ENCODE measurements around the gene DSCAML1. TPM values are rescaled to one million over a fixed set of nuclear protein-coding genes. Genes with fewer than 3 reads are reported as not detected.

Gene DSCAML1, protein sequence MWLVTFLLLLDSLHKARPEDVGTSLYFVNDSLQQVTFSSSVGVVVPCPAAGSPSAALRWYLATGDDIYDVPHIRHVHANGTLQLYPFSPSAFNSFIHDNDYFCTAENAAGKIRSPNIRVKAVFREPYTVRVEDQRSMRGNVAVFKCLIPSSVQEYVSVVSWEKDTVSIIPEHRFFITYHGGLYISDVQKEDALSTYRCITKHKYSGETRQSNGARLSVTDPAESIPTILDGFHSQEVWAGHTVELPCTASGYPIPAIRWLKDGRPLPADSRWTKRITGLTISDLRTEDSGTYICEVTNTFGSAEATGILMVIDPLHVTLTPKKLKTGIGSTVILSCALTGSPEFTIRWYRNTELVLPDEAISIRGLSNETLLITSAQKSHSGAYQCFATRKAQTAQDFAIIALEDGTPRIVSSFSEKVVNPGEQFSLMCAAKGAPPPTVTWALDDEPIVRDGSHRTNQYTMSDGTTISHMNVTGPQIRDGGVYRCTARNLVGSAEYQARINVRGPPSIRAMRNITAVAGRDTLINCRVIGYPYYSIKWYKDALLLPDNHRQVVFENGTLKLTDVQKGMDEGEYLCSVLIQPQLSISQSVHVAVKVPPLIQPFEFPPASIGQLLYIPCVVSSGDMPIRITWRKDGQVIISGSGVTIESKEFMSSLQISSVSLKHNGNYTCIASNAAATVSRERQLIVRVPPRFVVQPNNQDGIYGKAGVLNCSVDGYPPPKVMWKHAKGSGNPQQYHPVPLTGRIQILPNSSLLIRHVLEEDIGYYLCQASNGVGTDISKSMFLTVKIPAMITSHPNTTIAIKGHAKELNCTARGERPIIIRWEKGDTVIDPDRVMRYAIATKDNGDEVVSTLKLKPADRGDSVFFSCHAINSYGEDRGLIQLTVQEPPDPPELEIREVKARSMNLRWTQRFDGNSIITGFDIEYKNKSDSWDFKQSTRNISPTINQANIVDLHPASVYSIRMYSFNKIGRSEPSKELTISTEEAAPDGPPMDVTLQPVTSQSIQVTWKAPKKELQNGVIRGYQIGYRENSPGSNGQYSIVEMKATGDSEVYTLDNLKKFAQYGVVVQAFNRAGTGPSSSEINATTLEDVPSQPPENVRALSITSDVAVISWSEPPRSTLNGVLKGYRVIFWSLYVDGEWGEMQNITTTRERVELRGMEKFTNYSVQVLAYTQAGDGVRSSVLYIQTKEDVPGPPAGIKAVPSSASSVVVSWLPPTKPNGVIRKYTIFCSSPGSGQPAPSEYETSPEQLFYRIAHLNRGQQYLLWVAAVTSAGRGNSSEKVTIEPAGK (N-terminal part only)
- total RNA-seq: 0.22 TPM
- long read RNA-seq, partial matches to known transcripts: 0 of 1 reads
- long read RNA-seq, other reads (novel, unspliced or antisense): 1 of 1 reads

DNA sequence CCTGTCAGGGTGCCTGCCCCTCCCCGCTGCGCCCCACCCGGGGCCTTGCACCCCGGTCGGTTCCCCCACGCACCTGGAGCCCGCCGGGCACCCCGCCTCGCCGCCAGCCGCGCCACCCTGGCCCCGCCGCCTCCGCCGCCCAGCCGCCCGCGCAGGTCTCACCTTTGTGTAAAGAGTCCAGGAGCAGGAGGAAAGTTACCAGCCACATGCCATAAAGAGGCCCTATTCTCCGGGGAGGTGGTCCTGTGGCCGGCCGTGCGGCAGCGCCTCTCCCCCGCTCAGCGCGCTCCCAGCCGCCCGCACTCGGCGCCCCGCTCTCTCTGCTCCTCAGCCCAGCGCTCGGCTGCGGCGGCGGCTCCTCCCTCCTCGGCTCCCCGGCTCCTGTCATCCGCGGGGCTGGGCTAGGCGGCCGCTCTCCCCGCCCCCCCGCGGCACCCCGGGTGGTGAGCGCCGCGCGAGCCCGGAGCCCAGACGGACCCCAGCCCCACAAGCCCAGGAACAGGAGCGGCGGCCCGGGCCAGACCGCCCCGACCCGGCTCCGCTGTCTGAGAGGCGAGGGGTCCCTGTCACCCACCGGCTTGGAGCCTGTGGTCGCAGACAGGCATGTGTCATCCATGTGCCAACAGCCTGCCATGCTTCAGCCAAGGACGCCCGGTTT, at the start of gene DSCAML1:
Gene DSCAML1, minus strand, starts transcription at position 345 of the 658 bp plus-strand sequence. Its CDS starts 137 bp downstream, at position 208.
- DNase-seq (ENCODE audit: missing footprints) (no peak), ATAC-seq (peak; percentile 70)
- intact Hi-C loops (cut with DNase I): no loop called here

DNA sequence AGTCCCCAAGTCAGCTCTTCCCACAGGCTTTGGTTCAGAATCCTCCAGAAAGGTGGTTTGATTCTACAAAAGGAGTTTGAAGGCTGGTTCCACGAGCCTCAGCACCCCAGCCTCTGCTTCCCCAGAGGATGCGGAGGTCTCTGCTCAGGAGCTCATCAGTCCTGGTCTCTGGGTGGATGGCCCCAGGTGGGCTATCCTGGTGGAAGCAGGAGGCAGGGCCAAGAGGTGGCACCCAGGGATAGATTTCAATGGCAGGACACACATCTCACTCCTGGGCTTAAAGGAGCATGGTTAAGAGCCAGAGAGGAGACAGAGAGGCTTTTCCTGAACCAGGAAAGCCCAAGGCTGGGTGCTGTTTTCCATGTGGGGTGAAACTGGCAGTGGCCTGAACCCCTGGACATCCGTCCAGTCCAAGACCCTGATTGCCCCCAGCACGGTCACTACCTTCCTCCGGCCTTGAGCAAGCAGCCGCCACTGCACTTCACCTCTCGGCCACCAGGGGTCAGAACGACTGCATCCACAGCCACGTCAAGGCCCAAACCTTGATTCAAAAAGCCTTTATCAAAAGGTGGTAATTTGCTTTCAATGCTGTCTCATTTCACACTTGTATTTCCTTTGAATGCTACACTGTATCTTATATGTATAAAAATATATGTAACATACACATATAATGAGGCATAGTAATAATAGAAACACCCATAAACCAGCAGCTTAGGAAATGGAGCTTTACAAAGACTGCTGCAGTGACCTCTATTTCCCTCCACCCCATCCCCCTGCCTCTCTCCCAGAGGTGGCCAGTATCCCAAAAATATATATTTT, 46.9 kb upstream of the DSCAML1 start:
- intact Hi-C loops (cut with DNase I): loop anchor here (1.0 to 2.0 kb wide), 2 partner anchors 103 to 209 kb away; no protein-coding TSS in a partner anchor
- DNase-seq (ENCODE audit: missing footprints) (peak; percentile 90), ATAC-seq (peak; percentile 72)

DNA sequence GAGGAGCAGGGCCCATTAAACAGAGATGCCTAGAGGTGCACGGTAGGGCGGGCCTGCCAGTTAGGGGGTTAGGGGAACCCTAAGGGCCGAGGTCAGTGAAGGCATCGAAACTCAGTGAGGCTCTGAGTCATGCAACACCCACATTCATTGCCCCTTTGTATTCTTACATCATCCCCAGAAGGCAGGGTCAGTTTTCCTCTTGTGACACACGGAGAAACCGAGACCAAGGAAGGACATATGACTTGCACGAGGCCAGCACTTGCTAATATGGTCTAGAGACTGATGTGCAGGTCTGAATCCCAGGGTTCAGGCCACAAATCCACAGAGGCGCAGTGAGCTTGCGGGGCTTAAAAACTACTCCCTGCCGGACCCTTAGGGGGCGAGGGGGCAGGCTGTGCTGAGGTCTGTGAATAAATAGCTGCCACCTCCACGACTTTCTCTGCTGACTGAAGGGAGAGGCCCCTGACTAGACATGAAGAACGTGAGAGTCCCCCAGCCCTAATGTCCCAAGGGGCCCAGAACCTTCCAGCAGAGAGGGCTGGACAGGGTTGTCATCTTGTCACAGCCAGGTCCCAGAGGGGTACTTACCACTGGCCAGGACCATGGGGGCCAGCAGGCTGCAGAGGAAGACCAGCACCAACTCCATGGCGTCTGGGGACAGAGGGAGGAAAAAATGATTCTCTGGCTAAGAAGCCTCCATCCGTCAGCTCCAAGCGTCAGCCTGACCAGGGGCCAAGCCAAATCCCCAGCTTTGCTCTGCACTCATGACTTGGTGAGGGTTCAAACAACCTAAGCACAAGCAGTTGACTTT, 45.3 kb upstream of the DSCAML1 start:
- intact Hi-C loops (cut with DNase I): no loop called here

DNA sequence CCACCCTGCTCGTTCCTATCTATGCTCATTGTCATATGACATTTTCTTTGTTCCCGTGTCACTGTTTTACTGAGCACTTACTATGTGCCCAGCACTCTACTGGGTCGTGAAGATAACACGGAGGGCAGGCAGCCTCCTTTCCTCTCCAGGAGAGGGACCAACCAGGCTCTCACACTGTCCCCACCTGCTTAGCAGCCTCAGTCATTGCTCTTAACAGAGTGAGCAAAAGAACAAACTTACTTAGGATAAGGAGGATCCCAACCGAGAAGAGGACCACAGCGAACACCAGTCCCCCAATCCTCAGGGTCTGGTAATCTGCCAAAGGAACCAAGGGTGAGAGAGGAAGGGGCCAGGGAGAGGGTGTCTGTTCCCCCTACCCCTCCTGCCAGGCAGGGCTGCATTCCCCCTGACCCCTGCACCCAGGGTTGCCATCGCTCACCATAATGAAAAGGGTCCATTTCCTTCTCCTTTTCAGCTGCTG, 44.6 kb upstream of the DSCAML1 start:
- ATAC-seq (no peak), DNase-seq (ENCODE audit: missing footprints) (peak; percentile 32)
- intact Hi-C loops (cut with DNase I): no loop called here

More for the DNA sequence above, 45.3 kb upstream of the DSCAML1 start:
- DNase-seq (ENCODE audit: missing footprints) (peak; percentile 40), ATAC-seq (no peak)

DNA sequence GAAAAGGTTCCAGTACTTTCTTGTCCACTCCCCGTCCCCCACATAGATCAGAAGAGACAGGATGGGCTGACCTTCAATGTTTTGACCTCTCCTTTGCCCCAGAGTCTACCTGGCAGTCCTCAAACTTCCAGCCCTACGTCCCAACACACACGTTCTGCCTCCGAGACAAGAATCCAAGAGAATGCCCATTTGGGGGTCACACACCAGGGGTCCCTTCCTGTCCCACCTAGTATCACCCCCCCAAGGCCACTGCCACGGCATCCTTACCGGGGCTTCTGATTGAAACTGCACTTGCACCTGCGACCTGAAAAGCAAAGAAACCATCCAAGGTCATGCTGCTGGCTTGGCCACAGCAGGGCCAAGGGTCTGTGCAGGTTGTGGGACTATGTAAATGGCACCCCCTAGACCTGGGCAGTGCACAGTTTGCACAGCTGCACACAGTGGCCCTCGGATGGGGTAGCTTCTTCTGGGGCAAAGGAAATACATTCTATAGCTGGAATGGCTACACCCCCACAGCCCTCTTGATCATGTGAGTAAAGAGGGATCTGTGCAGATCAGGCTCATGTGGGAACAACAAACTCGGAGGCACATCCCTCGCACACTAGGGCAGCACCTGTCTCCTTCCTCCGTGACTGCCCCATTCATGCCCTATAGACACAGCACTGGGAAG, 44.0 kb upstream of the DSCAML1 start:
- DNase-seq (ENCODE audit: missing footprints) (peak; percentile 27), ATAC-seq (no peak)
- intact Hi-C loops (cut with DNase I): no loop called here

DNA sequence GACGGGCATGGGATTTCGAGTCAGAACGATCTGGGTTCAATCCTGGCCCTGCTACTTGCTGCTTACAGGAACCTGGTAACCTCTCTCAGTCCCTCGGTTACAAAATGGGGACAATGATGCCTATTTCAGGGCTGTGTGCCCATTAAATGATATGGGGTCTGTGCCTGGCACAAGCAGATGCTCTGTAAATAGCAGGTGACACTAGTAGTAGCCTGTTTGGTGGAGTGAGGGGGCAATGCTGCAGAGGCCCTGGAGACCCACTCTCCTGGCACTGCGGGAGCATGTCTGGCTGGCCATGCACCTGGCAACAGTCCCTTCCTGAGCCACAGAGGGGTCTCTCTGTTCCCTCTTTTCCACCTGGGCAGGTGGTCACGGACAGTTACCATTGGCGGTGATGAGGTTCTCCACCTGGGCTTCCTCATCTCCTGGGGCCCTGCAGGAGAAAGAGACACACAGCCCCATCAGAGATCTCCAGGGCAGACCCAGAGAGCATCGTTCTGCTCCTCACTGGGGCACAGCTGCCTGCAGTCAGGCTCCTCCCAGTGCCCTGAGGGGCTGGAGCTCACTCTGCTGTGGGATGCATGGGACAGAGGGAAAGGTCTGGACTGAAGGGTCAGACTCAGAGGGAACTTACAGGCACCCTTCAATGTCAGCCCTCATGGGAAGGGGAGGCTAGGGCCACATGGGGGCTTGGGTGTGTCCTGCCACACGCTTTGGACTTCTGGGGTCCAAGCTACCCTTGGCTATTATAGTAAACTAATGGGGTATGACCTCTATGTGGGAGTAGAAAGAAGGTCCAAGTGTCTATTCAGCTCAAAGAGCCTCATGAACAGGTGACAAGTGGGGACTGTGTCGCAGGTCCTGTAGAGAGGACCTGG, 43.2 kb upstream of the DSCAML1 start:
- intact Hi-C loops (cut with DNase I): no loop called here
- ATAC-seq (no peak), DNase-seq (ENCODE audit: missing footprints) (peak; percentile 31)

DNA sequence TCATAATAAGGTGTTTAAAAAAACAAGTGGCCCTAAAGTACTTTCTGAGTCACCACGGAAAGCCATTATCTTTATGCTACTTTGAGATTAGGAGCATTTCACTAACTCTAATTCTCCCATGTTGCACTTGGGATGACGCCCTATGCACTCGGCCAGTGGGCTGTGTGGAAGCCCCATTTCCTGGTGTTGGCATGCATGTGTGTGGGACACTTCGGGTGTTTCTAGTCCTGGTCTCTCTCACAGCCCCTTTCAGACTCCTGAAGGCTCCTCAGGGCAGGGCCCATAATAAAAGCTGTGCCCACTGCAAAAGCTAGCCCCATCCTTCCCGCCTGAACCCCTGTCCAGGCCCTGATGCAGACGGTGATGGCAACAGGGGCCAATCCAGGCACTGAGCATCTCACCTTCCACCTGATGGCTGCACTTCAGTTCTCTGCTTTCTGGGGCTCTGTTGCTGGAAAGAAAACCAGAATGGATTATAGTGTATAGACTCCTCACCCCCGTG, 42.4 kb upstream of the DSCAML1 start:
- intact Hi-C loops (cut with DNase I): no loop called here
- ATAC-seq: no peak
- DNase-seq (ENCODE audit: missing footprints): no peak

DNA sequence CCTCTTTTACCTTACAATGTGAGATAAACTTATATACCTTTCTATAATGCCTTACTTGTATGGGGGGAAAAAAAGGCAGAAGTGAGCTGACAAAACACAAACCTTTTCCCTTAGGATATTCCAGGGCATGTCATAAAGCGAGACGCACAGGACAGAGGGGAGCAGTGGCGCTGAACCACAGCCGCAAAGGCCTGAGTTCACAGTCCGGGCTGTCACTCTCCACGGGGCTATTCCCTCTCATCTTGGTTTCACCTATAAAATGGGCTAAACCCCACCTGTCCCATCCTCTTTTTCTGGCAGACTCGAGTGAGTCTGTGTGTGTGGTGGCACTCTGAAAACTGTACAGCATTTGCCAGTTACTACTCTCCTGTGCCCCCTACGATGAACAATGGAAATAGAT, 41.9 kb upstream of the DSCAML1 start:
- ATAC-seq: no peak
- DNase-seq (ENCODE audit: missing footprints): peak; percentile 7
- intact Hi-C loops (cut with DNase I): no loop called here

DNA sequence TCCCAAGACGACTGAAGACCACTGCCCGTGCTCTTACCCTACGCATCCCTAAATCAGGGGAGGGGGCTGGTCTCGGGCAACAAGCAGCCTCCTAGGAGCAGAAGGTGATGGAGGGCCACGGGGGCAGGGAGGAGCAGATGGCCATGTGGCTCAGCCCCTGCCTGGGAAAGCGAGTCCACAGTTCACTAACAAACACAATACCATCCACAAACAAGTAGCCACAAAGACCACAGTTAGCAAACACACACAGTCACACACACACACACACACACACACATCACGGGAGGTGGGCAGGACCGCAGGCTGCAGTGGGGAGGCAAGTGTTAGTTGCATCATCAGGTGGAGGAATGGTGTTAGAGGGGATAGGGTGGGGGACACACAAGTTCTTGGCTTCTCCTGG, 40.8 kb upstream of the DSCAML1 start:
- ATAC-seq: no peak

DNA sequence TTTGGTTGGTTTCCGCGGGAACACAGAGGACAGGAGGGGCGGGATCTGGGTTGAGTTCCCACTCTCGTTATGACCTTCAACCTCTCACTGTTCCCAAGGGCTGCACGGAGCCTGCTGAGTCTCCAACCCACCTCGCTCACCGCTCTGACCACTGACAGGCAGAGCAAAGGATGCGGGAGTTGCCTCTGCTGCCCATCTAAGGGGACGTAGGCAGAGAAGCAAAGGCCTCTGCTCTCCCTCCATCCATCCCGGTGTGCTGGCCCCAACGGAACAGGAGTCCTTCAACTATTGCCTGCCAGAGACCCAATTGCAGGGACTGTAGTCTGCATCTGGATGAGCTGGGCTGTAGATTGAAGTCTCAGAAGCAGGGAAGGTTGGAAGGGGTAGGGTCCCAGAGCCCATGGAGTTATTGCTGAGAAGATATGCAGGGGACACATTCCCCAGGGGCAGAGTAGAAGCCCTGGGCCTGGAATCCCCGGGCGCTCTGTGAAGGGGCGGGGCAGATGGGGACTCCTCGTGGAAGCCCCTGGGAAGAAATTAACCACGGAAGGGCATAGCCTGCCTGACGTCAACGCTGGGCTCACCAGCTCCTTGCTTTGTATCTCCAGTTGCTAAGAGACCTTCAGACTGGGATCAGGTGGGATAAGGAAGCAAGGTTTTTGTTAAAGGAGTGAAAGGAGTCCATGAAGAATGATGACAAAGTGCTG, 40.2 kb upstream of the DSCAML1 start:
- intact Hi-C loops (cut with DNase I): no loop called here
- ATAC-seq: no peak
- DNase-seq (ENCODE audit: missing footprints): peak; percentile 39

More for the DNA sequence above, 40.8 kb upstream of the DSCAML1 start:
- intact Hi-C loops (cut with DNase I): no loop called here
- DNase-seq (ENCODE audit: missing footprints): peak; percentile 50

DNA sequence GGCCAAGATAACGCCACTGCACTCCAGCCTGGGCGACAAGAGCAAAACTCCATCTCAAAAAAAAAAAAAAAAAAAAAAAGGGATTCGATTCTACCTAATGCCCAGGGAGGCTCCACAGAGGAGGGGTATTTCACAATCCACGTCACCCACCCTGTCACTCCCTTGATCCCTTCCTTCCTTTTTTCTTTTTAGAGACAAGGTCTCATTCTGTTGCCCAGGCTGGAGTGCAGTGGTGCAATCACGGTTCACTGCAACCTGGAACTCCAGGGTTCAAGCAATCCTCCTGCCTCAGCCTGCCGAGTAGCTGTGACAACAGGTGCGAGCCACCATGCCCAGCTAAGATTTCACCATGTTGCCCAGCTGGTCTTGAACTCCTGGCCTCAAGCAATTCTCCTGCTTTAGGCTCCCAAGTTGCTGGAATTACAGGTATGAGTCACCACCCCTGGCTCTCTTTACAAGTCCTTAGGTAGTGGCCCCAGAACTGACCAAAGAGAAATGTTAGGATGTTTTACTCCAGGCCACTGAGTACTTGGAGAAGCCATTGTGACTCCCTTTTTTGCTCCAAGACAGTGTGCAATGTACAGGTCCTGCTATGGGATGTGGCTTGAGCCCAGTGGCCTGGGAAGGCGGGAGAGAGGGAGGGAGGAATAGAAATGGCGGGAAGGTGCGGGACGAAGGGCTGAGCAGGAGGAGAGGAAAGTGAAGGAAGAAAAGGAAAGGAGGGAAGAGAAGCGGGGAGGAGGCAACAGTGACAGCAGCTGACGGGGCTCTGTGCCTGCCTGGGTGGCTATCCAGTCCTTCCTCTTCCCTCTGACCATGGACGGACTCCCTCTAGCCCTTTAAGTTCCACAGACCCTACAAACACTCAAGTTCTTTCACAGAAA, 39.3 kb upstream of the DSCAML1 start:
- ATAC-seq (no peak), DNase-seq (ENCODE audit: missing footprints) (peak; percentile 20)
- intact Hi-C loops (cut with DNase I): no loop called here

DNA sequence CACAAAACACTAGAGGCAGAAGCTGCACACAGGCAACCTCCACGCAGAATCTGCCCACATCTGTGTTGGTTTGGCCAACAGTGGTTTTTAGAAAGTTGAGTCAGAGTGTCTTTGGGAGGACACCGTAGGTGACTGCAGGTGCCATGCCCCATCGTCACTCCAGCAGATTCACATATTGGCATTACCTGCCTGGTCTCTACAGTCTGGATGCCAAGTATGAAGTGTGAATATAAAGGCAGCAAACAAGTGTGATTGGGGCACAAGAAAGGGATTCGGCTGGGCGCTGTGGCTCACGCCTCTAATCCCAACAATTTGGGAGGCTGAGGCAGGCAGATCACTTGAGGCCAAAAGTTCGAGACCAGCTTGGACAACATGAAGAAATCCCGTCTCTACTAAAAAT, 38.6 kb upstream of the DSCAML1 start:
- DNase-seq (ENCODE audit: missing footprints): no peak

DNA sequence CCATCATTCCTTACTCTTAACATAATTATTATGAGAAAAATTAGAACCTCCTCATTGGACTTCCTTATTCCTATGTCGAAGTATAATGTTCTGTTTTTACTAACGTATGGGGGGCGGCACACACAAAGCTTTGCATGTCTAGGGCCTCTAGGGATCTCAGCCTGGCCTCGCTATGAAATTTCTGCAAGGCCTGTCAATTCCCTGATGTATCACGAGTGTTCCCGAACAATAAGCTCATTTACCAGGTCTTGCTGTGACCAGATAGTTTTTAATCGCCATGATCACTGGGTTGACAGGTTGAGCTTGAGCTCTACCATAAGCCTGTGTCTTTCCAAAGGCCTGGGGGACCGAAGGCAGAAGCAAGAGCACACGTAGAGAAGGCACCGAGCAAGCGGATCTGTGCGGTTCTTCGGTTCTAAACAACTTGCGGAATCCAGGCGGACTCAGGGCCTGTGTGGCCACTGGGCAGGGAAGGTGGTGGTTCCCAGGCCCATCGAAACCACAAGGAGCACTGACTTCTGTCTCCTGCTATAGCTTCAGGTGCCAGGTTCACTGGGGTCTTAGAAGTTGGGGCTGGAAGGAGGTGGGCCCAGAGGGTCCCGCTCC, 37.9 kb upstream of the DSCAML1 start:
- ATAC-seq (no peak), DNase-seq (ENCODE audit: missing footprints) (no peak)
- intact Hi-C loops (cut with DNase I): no loop called here

More for the DNA sequence above, 38.6 kb upstream of the DSCAML1 start:
- ATAC-seq: no peak
- intact Hi-C loops (cut with DNase I): no loop called here

Data from Right ventricle myocardium inferior (tissue), 1 donor.